K562 (cell line): ENCODE results near the gene PPFIA3. TPM values are rescaled to one million over a fixed set of nuclear protein-coding genes. Genes with fewer than 3 reads are reported as not detected.

Experiments
- AFF4 ChIP-seq: sonication (generic); formaldehyde crosslinking; IDR thresholded peaks from 2 replicates; pipeline ENCODE4 v1.8.0; 2023; ENCODE audit warnings: mild to moderate bottlenecking, missing genetic modification reagents
- CBFA2T3 ChIP-seq: fragments of 450-650 bp; IDR thresholded peaks from 2 replicates; pipeline ENCODE4 v1.6.1; 2017
- EZH2 ChIP-seq: IDR thresholded peaks from 2 replicates; pipeline ENCODE4 v1.6.1; 2012; ENCODE audit warnings: low read depth, mild to moderate bottlenecking, inconsistent platforms, low read length, borderline replicate concordance
- HBP1 ChIP-seq: fragments of 450-650 bp; formaldehyde crosslinking; IDR thresholded peaks from 2 replicates; pipeline ENCODE4 v1.4.0; 2022; ENCODE audit warnings: missing genetic modification characterization
- HMGN3 ChIP-seq: IDR thresholded peaks from 2 replicates; pipeline ENCODE4 v1.6.1; 2011; ENCODE audit warnings: borderline replicate concordance, low read depth, mild to moderate bottlenecking, mixed read lengths, low read length; ENCODE audit not compliant: insufficient read length; ENCODE audit errors: extremely low read depth
- MCM5 ChIP-seq: fragments of 450-650 bp; IDR thresholded peaks from 2 replicates; pipeline ENCODE4 v1.6.1; 2016; ENCODE audit warnings: low read depth
- MEIS2 ChIP-seq: fragments of 450-650 bp; IDR thresholded peaks from 2 replicates; pipeline ENCODE4 v1.6.1; 2014; ENCODE audit warnings: mild to moderate bottlenecking; ENCODE audit not compliant: partially characterized antibody
- MYC ChIP-seq, 2 experiments: fragments of 250-450 bp in 1 of 2; sonication (Bioruptor Pico) in 1 of 2; IDR thresholded peaks; 2 replicates each; pipeline versions ENCODE4 v1.5.1 to v1.6.1; 2012 to 2021; ENCODE audit warnings: low read depth in 2 of 2, borderline replicate concordance in 1 of 2, improper control_type of control experiment in 1 of 2, low read length in 1 of 2, mild to moderate bottlenecking in 1 of 2, moderate library complexity in 1 of 2
- NEUROD1 ChIP-seq: fragments of 150-350 bp; IDR thresholded peaks from 2 replicates; pipeline ENCODE4 v1.6.1; 2014; ENCODE audit warnings: borderline replicate concordance, low read length, low read depth; ENCODE audit not compliant: partially characterized antibody
- RBFOX2 ChIP-seq: fragments of 200-400 bp; formaldehyde crosslinking; IDR thresholded peaks from 2 replicates; pipeline ENCODE4 v1.6.1; 2017; ENCODE audit warnings: low read depth, mild to moderate bottlenecking, low read length, moderate library complexity
- SRSF7 ChIP-seq: fragments of 200-400 bp; formaldehyde crosslinking; optimal IDR thresholded peaks from 2 replicates; pipeline ENCODE3; 2017; ENCODE audit warnings: mild to moderate bottlenecking, low read depth, low read length
- TAF9B ChIP-seq: fragments of 450-650 bp; IDR thresholded peaks from 2 replicates; pipeline ENCODE4 v1.6.1; 2018; ENCODE audit warnings: mild to moderate bottlenecking; ENCODE audit not compliant: partially characterized antibody
- UBTF ChIP-seq, 2 experiments: IDR thresholded peaks; 2 replicates each; pipeline ENCODE4 v1.6.1; 2012; ENCODE audit warnings: improper control_type of control experiment in 2 of 2, low read depth in 2 of 2, low read length in 2 of 2, borderline replicate concordance in 1 of 2
- ZKSCAN3 ChIP-seq: fragments of 250-450 bp; sonication (Bioruptor Pico); IDR thresholded peaks from 2 replicates; pipeline ENCODE4 v1.4.0; 2020
- ZNF316 ChIP-seq: fragments of 450-650 bp; IDR thresholded peaks from 2 replicates; pipeline ENCODE4 v1.6.1; 2016
- ZNF449 ChIP-seq: fragments of 250-450 bp; sonication (Bioruptor Pico); IDR thresholded peaks from 2 replicates; pipeline ENCODE4 v1.8.0; 2022; ENCODE audit warnings: moderate library complexity, mild to moderate bottlenecking, inconsistent platforms
- ZNF551 ChIP-seq: fragments of 250-450 bp; sonication (Bioruptor Pico); IDR thresholded peaks from 2 replicates; pipeline ENCODE4 v1.5.0; 2021; ENCODE audit warnings: mild to moderate bottlenecking, moderate library complexity
- ZNF75A ChIP-seq: fragments of 450-650 bp; formaldehyde crosslinking; IDR thresholded peaks from 2 replicates; pipeline ENCODE4 v1.4.0; 2020; ENCODE audit warnings: mild to moderate bottlenecking
- polyA plus RNA-seq, 8 experiments: library from polyadenylated mRNA; depleted of rRNA in 4 of 8; stranded (reverse) in 5 of 8; unstranded in 3 of 8; fragments of >200 nt; fragmentation: Nextera tagmentation in 2 of 8; fragmentation: Illumina TruSeq in 1 of 8; extraction: Ambion mirVana in 2 of 8; extraction: Trizol in 1 of 8; gene quantifications; 2 replicates each; pipeline versions ENCODE4 v1.2.1 to v1.2.3, GENCODE V29; 2011 to 2014; ENCODE audit warnings: inconsistent platforms in 1 of 8, missing spikeins in 1 of 8
- total RNA-seq, 7 experiments: library from RNA; depleted of rRNA in 6 of 7; stranded (reverse); fragments of >200 nt in 6 of 7; fragmentation: Illumina TruSeq in 2 of 7; extraction: Trizol in 2 of 7; gene quantifications; 2 replicates each; pipeline versions ENCODE4 v1.2.1 to v1.2.3, GENCODE V29; 2011 to 2021; ENCODE audit warnings: low replicate concordance in 1 of 7

Gene PPFIA3
- total and polyA plus RNA-seq, 9 of the 15 experiments (the other 6 are each of a cell fraction or from before 2014, with no cell fraction given), result 0.10 to 53.0 (median 17.6) TPM

GRCh38 chr19:49148784-49149651, 29.7 kb downstream of the PPFIA3 start (continued):
- TF ChIP-seq ZNF449 (no peak), ZNF551 (CRISPR knock-in tag) (no peak), RBFOX2 (peak; percentile 68), SRSF7 (no peak), ZKSCAN3 (CRISPR knock-in tag) (no peak), MYC (IDR thresholded peaks at IDR 0.05; ENCODE audit: low read depth, low read length) (peak; percentile 45), MYC (CRISPR knock-in tag; IDR thresholded peaks at IDR 0.05; ENCODE audit: borderline replicate concordance, low read depth) (peak; percentile 46; the same call in 1 of the 2 replicates), MCM5 (no peak), HBP1 (no peak), EZH2 (no peak), MEIS2 (no peak), ZNF316 (no peak), CBFA2T3 (peak; percentile 82), ZNF75A (CRISPR knock-in tag) (no peak), UBTF (IDR thresholded peaks at IDR 0.05; ENCODE audit: borderline replicate concordance in 1 of 2, low read depth in 2 of 2, low read length in 2 of 2) (no peak), NEUROD1 (no peak), HMGN3 (no peak), AFF4 (no peak; the same call in 1 of the 2 replicates), TAF9B (no peak)
